Gastrocnemius medialis (tissue), 4 donors: ENCODE results near the gene LSP1. TPM values are rescaled to one million over a fixed set of nuclear protein-coding genes. Genes with fewer than 3 reads are reported as not detected.

Source experiments
- ATAC-seq, 2 donors: fragments of 150-250 bp; one replicate each; pipeline ENCODE4 v1.9.1; 2016
- DNase-seq, 2 donors: peaks; one replicate each; pipeline ENCODE4 v3.0.0-alpha.2; 2019
- H3K27ac ChIP-seq, 4 donors: fragments of 200-600 bp; sonication (generic); 1 replicate in 1 of 4; 2 replicates in 3 of 4; pipeline ENCODE4 v1.5.1; 2016 to 2018; ENCODE audit warnings: mild to moderate bottlenecking in 2 of 4, moderate library complexity in 1 of 4
- H3K27me3 ChIP-seq, 3 donors: fragments of 200-600 bp; sonication (generic) in 2 of 3; 1 replicate in 1 of 3; 2 replicates in 2 of 3; pipeline versions ENCODE4 v1.5.1 to v1.6.0; 2016 to 2019; ENCODE audit warnings: mild to moderate bottlenecking in 1 of 3, moderate library complexity in 1 of 3
- H3K36me3 ChIP-seq, 2 donors: fragments of 200-600 bp; sonication (generic) in 1 of 2; one replicate each; pipeline ENCODE4 v1.5.1; 2017 to 2018
- H3K4me1 ChIP-seq, 2 donors: fragments of 200-600 bp; sonication (generic) in 1 of 2; one replicate each; pipeline ENCODE4 v1.5.1; 2016 to 2017; ENCODE audit warnings: mild to moderate bottlenecking in 2 of 2
- H3K4me3 ChIP-seq, 4 donors: fragments of 200-600 bp; sonication (generic) in 3 of 4; 1 replicate in 1 of 4; 2 replicates in 3 of 4; pipeline ENCODE4 v1.5.1; 2016 to 2019; ENCODE audit warnings: mild to moderate bottlenecking in 2 of 4
- H3K9me3 ChIP-seq, 3 donors: fragments of 200-600 bp; sonication (generic) in 2 of 3; 1 replicate in 1 of 3; 2 replicates in 2 of 3; pipeline ENCODE4 v1.5.1; 2016 to 2019
- POLR2A ChIP-seq, 2 donors: fragments of 450-650 bp; IDR thresholded peaks; one replicate each; pipeline ENCODE4 v1.6.1; 2017; ENCODE audit warnings: antibody characterized with exemption in 2 of 2, mild to moderate bottlenecking in 2 of 2, moderate library complexity in 2 of 2
- in situ Hi-C, 4 donors: fragments of 200-750 bp; cut with MboI; loops; one replicate each; pipeline versions ENCODE4 v1.15.0 to v1.8.0; 2017; ENCODE audit warnings: low sequenced_read_pairs in 4 of 4
- intact Hi-C: fragments of 100-400 bp; cut with DNase I; formaldehyde crosslinking; loops from one replicate; pipeline ENCODE4 v1.15.1; 2023; ENCODE audit warnings: low total_unique reads
- total RNA-seq, 4 donors: library from RNA; depleted of rRNA; stranded (reverse); fragments of >200 nt; gene quantifications; one replicate each; pipeline versions ENCODE4 v1.1.0 to v1.2.3, GENCODE V29; 2016
- TF ChIP-seq, protein P1 (sequence below), 5 experiments: fragments of 450-650 bp in 3 of 5; fragments of 200-600 bp in 2 of 5; sonication (generic) in 2 of 5; IDR thresholded peaks in 4 of 5; conservative IDR thresholded peaks in 1 of 5; 1 replicate in 4 of 5; 2 replicates in 1 of 5; pipeline ENCODE4 v1.5.1; 2016 to 2019; ENCODE audit warnings: antibody characterized with exemption in 5 of 5, mild to moderate bottlenecking in 3 of 5, moderate library complexity in 3 of 5

Gene LSP1
- total RNA-seq, 4 donors from 2014 or later, result 3.0 to 13.5 (median 5.5) TPM

GRCh38 chr11:1879342-1879940 lies 26.6 kb downstream of the LSP1 start:
- H3K4me1 ChIP-seq, result peaks cover 31 to 50% of the 10 kb centered on the region in 2 donors
- intact Hi-C loops, result no loop called here
- in situ Hi-C loops, result loop anchor here in 1 of 4 donors (25.0 kb wide), 1 partner anchor 283 kb away; the partner anchor contains the start of genes INS and TH

DNA sequence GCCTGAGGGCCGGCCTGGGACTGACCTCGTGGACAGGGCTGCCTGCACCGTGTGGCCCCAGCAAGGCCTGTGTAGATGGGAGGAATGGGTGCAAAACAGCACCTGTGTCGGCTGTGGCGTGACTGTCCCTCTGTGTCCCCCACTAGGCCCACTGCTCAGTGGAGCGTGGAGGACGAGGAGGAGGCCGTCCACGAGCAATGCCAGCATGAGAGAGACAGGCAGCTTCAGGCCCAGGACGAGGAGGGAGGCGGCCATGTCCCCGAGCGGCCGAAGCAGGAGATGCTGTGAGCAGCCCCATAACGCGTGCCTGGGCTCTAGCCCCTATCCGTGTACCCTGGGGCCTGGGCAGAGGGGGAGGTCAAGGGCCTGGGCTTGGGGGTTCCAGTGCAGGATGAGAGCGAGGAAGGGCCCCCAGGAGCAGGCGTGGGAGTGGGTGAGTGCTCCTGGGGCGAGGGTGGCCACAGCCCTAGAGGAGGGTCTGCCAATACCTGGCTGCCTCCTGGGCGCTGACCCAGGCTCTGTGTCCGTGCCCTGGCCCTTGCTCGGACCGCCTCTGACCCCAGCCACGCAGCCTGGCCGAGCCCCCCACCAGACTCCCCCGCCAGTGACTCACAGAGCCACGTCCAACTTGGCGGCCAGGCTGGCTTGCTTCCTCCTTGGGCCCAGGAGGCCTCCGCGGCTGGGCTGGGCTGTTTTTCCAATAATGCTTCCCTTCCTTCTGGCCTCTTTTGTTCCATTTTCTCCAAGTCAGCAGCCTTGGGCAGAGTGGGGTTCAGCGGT lies 27.2 kb downstream of the LSP1 start:
- peak in 1 of 2 donors; percentile 53 for DNase-seq
- no peak overlapping the region for H3K4me3 ChIP-seq
- no peaks in the 10 kb centered on the region for H3K9me3 ChIP-seq
- TF ChIP-seq, protein P1, sequence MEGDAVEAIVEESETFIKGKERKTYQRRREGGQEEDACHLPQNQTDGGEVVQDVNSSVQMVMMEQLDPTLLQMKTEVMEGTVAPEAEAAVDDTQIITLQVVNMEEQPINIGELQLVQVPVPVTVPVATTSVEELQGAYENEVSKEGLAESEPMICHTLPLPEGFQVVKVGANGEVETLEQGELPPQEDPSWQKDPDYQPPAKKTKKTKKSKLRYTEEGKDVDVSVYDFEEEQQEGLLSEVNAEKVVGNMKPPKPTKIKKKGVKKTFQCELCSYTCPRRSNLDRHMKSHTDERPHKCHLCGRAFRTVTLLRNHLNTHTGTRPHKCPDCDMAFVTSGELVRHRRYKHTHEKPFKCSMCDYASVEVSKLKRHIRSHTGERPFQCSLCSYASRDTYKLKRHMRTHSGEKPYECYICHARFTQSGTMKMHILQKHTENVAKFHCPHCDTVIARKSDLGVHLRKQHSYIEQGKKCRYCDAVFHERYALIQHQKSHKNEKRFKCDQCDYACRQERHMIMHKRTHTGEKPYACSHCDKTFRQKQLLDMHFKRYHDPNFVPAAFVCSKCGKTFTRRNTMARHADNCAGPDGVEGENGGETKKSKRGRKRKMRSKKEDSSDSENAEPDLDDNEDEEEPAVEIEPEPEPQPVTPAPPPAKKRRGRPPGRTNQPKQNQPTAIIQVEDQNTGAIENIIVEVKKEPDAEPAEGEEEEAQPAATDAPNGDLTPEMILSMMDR (IDR thresholded peaks at IDR 0.05 in 4 of 5, conservative IDR thresholded peaks at IDR 0.05 in 1 of 5), result no peak
- no peaks in the 10 kb centered on the region for H3K36me3 ChIP-seq
- H3K4me1 ChIP-seq, result peaks cover 31 to 49% of the 10 kb centered on the region in 2 donors
- in situ Hi-C loops (loop anchor here in 1 of 4 donors (25.0 kb wide), 1 partner anchor 282 kb away; the partner anchor contains the start of genes INS and TH), intact Hi-C loops (loop anchor here (5.0 kb wide), 1 partner anchor 43 kb away; the partner anchor contains the start of gene TNNI2)
- peak overlapping the region; percentile 84 to 89 (median 88) for H3K27ac ChIP-seq
- peaks cover 4 to 7% (median 5%) of the 10 kb centered on the region in 3 donors for H3K27me3 ChIP-seq
- peak in 1 of 2 donors; percentile 28 for ATAC-seq

More at GRCh38 chr11:1879342-1879940, 26.6 kb downstream of the LSP1 start:
- TF ChIP-seq POLR2A (IDR thresholded peaks at IDR 0.05), result no peak
- TF ChIP-seq, protein P1 (IDR thresholded peaks at IDR 0.05 in 4 of 5, conservative IDR thresholded peaks at IDR 0.05 in 1 of 5), result no peak
- no peaks in the 10 kb centered on the region for H3K9me3 ChIP-seq
- peaks cover 10 to 12% (median 12%) of the 10 kb centered on the region in 3 donors for H3K27me3 ChIP-seq
- ATAC-seq (no peak), DNase-seq (no peak)
- H3K4me3 ChIP-seq, result no peak overlapping the region
- H3K27ac ChIP-seq, result peak overlapping the region; percentile 84 to 89 (median 88)
- H3K36me3 ChIP-seq, result no peaks in the 10 kb centered on the region

DNA sequence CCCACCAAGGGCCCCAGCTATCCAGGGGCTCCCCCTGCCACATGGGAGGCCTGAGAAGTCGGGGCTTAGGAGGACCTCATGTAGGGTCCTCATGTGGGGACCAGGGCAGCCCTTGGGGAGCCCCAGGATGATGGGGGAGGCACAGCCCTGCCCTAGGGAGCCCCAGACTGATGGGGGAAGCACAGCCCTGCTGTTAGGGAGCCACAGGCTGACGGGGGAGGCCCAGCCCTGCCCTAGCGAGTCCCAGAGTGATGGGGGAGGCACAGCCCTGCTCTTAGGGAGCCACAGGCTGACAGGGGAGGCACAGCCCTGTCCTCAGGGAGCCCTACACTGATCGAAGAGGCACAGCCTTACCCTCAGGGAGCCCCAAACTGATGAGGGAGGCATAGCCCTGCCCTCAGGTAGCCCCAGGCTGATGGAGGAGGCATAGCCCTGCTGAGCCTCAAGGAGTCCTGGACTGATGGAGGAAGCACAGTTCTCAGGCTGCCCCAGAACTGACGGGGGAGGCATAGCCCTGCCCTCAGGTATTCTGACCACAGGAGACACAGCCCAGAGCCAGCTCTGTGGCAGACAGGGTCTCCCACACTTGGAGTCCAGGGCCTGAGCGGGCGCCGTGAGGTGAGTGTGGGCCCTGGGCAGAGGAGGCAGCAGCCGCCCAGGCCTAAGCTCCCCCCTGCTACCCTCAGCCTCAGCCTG lies 28.0 kb downstream of the LSP1 start:
- Histone ChIP-seq H3K36me3 (no peaks in the 10 kb centered on the region), H3K9me3 (no peaks in the 10 kb centered on the region), H3K27ac (peak overlapping the region; percentile 84 to 89 (median 88)), H3K27me3 (no peaks in the 10 kb centered on the region), H3K4me1 (peaks cover 31 to 42% of the 10 kb centered on the region in 2 donors), H3K4me3 (no peak overlapping the region)
- in situ Hi-C loops, result loop anchor here in 1 of 4 donors (25.0 kb wide), 1 partner anchor 281 kb away; the partner anchor contains the start of genes INS and TH
- TF ChIP-seq, protein P1 (IDR thresholded peaks at IDR 0.05 in 4 of 5, conservative IDR thresholded peaks at IDR 0.05 in 1 of 5), result no peak
- no peak for TF ChIP-seq POLR2A (IDR thresholded peaks at IDR 0.05)
- no peak for DNase-seq
- intact Hi-C loops, result loop anchor here (5.0 kb wide), 1 partner anchor 44 kb away; the partner anchor contains the start of gene TNNI2
- ATAC-seq, result no peak

DNA sequence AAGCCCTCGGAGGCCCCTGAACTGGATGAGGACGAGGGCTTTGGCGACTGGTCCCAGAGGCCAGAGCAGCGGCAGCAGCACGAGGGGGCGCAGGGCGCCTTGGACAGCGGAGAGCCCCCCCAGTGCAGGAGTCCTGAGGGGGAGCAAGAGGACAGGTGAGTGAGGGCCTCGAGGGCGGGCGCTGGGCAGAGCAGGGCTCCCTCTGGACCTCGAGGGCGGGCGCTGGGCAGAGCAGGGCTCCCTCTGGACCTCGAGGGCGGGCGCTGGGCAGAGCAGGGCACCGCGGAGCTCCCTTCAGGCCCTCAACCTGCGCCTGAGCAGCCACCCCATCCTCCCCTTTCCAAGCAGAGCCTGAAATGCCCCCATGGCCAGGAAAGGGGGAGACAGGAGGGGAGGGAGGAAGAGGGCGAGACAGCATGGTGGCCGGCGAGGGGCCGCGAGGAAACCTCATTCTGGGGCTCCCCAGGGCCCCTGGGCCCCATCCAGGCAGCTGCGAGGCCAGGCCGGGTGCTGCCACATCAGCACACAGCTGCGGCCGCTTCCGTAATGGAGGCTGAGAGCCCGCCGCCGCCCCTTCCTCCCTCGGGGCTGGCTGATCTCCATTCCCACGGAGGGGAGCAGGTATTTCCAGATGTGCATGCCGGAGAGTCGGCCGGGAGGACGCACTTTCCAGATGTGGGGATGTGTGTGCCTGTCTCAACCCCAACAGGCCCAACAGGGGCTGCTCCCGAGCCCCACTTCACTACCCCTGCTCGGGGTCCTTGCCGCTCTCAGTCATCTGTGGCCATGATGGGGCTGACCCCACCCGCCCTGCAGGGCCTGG lies 28.8 kb downstream of the LSP1 start:
- no peaks in the 10 kb centered on the region for H3K27me3 ChIP-seq
- H3K36me3 ChIP-seq, result no peaks in the 10 kb centered on the region
- in situ Hi-C loops, result loop anchor here in 1 of 4 donors (25.0 kb wide), 1 partner anchor 281 kb away; the partner anchor contains the start of genes INS and TH
- TF ChIP-seq POLR2A (IDR thresholded peaks at IDR 0.05), result peak in 1 of 2 donors; percentile 10
- TF ChIP-seq, protein P1 (IDR thresholded peaks at IDR 0.05 in 4 of 5, conservative IDR thresholded peaks at IDR 0.05 in 1 of 5), result no peak
- peak overlapping the region; percentile 84 to 89 (median 88) for H3K27ac ChIP-seq
- H3K4me1 ChIP-seq, result peaks cover 31 to 35% of the 10 kb centered on the region in 2 donors
- no peak overlapping the region for H3K4me3 ChIP-seq
- intact Hi-C loops, result loop anchor here (1.0 to 5.0 kb wide), 3 partner anchors 35 to 271 kb away; partner anchors contain the start of gene TNNI2
- ATAC-seq (peak; percentile 27 to 30), DNase-seq (peak in 1 of 2 donors; percentile 45)
- no peaks in the 10 kb centered on the region for H3K9me3 ChIP-seq
